Inflammatory macrophage (primary cell): ENCODE measurements around the gene PRRT1B.
A peak's percentile ranks its signal among the peaks of the same experiment; 100 is the strongest.

Source experiments
- DNase-seq, 2 donors: peaks; one replicate each; pipeline ENCODE4 v3.0.0-alpha.2; 2020 to 2022
- total RNA-seq, 18 experiments: gene quantifications; one replicate each; lab custom pipeline; 2026; ENCODE audit warnings: mixed read lengths in 6 of 18, inconsistent platforms in 2 of 18; lab: John Stamatoyannopoulos, UW

PRRT1B gene
- 0 to 0.08 (median 0) reads per million in 18 experiments for total RNA-seq

DNA sequence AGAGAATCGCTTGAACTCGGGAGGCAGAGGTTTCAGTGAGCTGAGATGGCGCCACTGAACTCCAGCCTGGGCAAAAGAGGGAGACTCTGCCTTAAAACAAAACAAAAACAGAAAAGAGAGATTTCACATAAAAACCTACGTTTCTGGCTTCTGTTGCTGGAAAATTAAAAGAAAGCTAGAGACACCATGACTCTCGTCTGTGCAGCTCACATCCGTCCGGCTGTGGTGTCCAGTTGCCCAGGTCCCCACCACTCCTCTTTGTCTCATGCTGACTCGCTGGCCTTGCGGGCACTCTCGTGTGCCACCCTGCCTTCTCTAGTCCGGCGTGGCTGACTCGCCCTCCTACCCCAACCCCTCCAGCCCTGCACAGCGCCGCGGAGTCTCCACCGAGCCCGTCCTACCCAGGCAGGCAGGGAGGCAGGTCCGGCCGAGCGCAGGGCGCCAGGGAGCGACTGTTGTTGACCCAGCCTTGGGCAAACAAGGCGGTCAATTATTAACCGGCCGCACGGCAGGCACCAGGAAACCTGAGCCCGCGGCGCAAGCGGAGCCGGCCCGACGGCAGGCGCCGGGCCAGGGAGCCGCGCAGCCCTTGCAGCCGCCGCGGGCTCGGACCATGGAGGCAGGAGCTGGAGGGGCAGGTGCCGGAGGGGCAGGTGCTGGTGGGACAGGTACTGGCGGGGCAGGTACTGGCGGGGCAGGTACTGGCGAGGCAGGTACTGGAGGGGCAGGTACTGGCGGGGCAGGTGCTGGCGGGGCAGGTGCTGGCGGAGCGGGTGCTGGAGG, at the start of gene PRRT1B:
TSS of gene PRRT1B (plus strand) at position 521 of the 783 bp plus-strand sequence. CDS start at position 614, 93 bp downstream.
- DNase-seq: no peak

DNA sequence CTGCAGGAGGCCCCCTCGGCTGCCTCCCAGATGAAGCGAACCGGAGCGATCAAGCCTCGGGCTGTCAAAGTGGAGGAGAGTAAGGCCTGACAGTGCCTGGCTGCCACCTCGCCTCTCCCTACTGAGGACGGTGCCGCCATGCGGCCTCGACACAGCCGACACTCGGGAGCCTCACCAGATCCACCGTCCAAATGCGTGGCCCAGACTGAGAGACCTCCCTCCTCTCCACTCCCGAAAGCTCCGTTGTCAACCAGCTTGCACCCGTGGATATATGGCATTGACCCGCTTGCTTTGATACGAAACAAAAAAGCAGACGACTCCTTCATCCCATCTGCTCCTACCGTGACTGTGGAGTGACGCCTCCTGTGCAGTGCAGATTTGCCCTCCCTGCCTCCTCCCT, 49.5 kb upstream of the PRRT1B start:
- DNase-seq: no peak

DNA sequence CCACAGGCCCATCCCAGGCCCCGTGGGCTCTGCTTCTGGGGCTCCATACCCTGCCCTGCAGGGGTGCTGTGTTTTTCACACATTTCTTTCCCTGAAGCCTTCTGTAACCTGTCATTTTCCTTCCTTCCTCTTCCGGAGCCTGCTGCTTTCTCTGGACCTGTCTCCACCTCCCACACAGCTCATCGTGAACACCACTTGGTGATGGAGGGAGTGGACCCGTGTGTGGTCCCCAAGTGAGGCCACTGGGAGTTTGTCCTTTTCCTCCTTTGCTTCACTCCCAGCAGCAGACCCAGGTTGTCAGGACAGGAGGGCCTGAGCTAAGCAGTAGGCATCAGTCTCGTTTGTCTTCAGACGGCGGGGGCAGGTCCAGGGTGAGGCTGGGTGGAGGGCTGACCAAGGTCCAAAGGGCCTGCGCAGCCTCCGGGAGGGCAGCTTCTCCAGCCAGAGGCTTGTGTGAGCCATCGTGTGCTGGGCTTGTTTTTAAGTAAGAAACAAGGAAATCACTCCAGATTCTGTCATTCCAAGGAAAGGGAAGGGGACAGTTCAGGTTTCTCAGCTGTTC, 48.4 kb upstream of the PRRT1B start:
- DNase-seq: no peak

DNA sequence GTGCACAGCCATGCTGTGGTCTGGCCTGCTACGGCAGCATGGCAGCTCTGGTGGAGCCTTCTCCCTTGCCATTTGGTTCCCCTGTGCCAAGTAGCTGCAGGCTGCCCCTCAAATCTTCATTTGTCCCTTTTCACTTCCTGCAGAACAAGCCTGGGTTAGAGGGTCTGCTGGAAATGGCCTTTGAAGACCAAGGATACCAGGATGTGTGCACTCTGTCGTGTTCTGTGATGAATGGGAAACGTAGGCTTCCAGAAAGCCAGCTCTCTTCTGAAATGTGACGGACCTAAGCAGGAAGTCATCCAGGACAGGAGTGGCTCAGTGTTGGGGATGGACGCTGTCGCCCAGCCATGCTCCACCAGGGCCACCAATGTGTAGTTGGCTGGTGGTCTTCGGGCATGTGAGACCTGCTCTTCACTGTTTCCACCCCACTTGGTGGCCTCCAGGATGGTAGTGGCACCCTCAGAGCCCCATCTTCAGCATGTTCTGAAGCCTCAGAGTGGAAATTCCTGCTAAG, 46.0 kb upstream of the PRRT1B start:
- no peak for DNase-seq

DNA sequence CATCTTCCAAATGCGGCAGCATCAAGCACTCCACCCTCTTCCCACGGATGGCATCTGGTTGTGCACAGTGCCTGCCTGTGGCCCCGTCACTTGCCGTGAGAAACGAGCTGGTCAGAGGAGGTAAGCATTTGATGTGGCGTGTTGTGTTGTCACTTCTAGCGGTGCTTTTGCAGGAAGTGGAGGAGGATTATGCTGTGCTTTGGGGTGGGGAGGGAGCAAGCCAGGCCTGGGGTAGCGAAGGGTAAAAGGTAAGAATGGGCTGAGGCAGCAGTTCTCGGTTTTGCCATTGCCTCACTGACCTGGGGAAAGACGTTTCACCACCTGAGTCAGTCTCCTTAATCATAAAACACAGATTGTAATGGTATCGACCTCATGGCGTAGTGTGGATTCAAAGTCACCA, 44.9 kb upstream of the PRRT1B start:
- DNase-seq: no peak

DNA sequence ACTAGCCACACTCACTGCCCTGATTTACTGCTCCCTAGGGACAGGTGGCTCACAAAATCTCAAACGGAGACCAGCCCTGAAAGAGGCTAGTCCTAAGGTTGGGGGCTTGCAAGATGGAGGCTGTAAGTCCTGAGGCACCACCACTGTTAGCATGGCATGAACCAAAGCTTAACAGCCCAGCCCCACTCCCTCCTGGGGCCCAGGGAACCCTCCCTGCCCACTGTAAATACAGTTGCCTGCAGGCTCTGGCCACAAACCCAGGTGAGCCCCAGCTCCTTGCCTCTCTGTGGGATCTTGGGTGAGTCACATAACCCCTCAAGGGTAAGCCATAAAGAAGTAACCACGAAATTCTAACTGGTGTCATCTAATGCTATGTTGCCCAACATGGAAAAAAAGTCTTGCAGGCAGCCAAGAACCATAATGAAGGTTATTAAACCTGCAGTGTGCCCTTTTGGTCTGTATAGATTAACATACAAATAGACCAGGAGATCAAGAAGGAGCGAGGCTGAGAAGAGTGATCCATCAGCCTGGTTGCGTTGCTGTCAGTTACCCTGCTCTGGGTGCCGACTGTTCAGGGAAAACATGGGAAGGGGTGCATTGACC, 44.3 kb upstream of the PRRT1B start:
- no peak for DNase-seq

DNA sequence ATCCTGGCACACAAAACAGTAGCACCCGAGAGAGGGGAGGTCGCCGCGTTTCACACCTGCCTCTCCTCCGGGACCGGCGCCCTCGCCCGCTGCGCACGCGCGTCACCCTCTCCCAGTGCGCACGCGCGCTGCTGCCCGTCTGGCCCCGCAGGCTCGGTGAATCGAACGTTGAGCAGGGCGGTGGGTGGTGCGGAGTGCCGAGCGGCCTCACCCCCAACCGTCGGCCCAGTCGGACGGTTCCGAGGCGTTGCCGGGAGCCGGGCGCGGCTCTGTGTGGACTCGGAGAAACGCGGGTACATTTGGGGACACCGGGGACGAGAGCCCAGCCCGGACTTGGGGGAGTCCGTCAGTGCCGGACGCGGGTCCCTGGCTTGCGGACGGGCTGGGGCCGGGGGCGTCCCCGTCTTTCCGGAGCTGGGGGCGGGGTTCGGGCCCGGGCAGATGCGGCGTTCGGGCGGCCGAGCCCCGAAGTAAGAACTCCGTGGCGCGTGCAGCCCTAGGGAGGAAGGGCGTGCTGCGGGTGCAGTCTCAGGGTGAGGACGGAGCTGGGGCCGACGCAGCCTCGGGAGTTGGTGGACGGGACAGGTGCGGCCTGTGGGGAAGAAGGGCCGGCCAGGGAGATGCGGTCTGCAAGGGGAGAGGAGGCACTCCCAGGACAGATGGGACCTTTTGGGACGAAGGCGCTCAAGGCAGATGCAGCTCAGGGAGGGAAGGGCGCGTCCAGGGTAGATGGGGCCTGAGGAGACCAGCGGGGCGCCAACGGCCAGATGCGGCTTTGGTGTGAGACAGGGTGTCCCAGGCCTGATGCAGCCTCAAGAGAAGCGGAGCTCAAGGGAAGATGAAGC, 42.3 kb upstream of the PRRT1B start, which contains the start of gene POMT1:
TSS of gene POMT1 (plus strand) at position 138 of the 845 bp plus-strand sequence. CDS start 1,301 bp downstream, outside the sequence.
- peak; percentile 74 to 84 for DNase-seq

DNA sequence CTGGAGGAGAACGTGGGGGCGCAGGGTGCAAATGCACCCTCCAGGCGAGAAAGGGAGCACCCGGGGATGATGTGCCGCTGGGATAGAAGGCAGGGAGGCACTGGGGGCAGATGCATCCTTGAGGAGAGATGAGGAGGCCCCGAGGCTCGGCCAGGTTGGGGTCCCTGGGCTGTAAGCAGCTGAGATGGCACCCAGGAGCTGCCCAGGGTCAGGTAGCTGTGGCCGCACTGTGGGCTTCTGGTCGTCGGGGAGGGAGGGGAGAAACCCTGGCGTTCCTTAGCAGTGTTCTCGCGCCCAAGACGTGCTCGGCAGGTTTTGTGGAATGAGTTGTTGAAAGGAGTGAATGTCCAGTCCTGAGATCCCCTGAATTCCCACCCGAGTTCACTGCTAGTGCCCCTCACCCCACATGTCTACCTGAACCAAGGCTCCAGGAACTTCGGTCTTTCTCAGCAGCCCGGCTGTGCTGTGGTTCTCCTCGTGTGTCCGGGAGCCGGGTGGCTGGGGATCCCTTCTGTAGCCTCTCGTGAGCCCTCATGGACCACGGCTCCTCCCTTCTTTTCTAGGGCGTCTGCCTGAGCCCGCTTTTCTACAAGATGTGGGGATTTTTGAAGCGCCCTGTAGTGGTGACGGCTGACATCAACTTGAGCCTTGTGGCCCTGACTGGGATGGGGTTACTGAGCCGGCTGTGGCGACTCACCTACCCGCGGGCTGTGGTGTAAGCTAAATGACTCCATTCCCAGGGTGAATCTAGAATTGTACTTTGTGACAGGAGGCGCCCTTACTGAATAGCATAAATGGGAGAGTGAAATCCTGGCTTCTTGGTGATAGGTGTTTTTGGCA, 41.5 kb upstream of the PRRT1B start:
- peak in 1 of 2 donors; percentile 15 for DNase-seq

DNA sequence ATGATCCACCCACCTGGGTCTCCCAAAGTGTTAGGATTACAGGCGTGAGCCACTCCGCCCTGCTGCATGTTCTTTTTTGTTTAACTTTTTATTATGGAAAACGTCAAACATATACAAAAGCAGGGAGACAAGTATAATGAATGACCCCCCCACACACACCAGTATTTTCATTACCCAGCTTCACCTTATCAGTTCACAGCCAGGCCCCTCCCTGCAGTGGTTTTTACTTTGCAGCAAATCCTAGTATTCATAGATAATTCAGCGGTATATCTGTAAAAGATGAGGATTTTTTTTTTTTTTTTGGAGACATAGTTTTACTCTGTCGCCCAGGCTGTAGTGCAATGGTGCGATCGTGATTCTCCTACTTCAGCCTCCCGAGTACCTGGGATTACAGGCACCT, 40.3 kb upstream of the PRRT1B start:
- DNase-seq: no peak

DNA sequence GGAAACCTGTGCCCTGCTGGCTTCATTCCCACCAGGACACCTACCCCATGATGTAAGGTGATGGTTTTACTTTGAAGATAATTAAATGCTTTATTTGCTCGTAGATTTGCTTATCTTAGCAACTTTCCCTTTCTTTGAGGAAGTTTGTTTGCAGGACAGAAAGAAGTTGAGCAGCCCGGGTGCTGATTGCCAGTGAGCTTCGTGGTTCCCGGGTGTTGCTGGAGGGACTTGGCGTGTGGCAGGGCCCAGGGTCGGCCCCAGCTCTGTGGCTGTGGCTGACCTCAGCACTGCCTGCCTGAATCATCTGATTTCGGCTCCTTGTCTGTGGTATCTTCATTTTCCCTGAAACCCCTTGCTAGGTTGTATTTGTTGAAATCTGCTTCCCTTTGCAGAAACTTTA, 33.9 kb upstream of the PRRT1B start:
- no peak for DNase-seq

DNA sequence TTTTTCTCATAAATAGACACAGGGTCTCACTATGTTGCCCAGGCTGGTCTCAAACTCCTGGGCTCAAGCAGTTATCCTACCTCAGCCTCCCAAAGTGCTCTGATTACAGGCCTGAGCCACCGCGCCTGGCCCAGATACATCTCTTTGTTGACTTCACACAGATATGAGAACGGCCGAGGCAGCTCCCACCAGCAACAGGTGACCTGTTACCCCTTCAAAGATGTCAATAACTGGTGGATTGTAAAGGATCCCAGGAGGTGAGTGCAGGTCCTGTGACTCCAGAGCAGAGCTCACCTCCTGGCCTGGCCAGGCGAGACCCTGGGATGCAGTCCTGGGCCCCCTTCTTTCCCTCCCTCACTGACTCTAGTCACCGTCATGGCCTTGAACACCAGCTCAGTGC, 33.4 kb upstream of the PRRT1B start:
- DNase-seq: no peak

DNA sequence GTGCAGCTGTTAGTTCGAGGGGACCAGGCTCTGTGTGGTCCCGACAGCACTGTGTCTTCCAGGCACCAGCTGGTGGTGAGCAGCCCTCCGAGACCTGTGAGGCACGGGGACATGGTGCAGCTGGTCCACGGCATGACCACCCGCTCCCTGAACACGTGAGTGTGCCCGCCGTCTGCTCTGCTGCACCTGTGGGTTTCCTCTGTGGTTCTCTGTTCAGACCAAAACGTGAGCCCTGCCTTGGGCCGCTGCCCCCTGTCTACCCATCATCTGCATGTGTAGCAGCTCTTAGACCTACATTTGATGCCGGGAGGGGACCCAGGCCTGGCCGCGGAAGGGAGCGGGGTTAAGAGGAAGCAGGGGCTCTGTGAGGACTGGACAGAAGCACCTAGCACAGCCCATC, 32.1 kb upstream of the PRRT1B start:
- no peak for DNase-seq

DNA sequence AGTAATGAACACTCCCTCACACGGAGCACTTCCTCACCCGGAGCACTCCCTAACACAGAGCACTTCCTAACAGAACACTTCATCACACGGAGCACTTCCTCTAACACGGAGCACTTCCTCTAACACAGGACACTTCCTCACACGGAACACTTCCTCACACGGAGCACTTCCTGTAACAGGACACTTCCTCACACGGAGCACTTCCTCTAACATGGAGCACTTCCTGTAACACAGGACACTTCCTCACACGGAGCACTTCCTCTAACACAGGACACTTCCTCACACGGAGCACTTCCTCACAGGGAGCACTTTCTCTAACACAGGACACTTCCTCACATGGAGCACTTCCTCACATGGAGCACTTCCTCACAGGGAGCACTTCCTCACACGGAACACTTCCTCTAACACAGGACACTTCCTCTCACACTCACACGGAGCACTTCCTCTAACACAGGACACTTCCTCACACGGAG, 29.7 kb upstream of the PRRT1B start:
- peak; percentile 39 to 43 for DNase-seq

DNA sequence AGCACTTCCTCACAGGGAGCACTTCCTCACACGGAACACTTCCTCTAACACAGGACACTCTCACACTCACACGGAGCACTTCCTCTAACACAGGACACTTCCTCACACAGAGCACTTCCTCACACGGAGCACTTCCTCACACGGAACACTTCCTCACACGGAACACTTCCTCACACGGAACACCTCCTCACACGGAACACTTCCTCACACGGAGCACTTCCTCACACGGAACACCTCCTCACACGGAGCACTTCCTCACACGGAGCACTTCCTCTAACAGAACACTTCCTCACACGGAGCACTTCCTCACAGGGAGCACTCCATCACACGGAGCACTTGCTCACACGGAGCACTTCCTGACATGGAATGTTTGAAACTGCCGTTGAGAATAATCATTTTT, 29.2 kb upstream of the PRRT1B start:
- peak; percentile 44 to 67 for DNase-seq

DNA sequence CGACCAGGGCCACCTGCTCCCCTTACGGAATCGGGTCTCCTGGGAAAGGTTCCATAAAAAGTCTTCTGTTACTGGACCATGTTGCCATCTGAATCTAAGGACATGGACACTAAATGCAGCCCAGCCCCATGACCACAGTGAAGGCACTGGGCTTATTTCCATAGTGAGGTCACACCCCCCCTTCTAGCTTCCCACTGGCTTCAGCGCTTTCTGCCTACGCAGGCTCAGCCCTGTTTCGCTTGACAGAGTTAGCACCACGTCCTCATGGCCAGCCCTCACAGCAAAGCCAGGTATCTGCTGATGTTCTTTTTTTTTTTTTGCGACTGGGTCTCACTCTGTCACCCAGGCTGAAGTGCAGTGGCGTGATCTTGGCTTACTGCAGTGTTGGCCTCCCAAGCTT, 28.4 kb upstream of the PRRT1B start:
- no peak for DNase-seq

DNA sequence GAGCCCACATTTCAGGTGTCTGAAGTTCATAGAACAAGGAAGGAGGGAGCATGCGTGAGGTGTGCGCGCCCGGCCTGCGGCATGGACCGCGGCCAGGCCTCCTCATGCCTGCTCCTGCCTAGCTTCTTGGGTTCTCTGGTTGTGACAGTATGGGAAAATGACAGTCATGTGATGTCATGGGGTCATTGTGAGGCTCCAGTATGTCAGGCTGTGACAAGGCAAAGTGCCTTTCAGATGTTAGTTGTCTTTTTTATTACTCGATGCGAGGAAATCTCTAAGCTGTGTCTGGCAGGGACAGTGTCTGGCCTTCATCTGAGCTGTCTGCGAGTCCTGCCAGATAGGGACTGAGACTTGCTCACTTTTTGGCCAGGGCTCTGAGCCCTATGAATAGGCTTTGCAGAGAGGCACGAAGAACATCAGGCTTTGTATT, 27.5 kb upstream of the PRRT1B start:
- no peak for DNase-seq

DNA sequence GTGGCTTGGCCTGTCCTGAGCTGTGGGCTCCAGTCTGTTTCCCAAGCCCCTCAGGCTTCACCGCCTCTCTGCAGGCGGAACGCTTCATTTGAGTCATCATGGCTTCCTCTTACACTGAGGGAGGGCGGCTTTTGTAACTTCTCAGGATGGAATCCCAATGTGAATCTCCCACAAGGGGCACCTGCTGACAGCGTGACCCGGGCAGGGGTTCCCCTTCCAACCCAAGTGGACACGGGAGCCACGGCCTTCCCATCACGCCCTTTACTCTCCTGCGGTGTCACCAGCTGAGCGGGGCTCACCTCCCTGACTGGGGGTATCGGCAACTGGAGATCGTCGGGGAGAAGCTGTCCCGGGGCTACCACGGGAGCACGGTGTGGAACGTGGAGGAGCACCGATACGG, 26.8 kb upstream of the PRRT1B start:
- no peak for DNase-seq

DNA sequence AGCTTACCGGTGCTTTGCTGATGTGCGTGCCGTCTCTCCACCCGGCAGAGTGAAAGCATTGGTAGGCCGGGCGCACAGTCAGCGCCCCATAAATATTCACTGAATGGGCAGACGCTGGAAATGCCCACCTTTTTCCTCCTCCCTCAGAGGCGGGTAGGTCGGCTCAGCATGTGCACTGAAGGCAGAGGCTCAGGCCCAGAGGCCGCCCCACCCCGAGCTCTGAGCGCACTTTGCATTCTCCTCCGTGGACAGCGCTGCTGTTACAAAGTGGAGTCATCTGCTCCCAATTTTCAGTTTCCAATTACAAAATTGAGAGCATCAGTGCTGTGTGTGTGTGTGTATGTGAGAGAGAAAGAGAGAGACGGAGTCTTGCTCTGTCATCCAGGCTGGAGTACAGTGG, 24.8 kb upstream of the PRRT1B start:
- no peak for DNase-seq

DNA sequence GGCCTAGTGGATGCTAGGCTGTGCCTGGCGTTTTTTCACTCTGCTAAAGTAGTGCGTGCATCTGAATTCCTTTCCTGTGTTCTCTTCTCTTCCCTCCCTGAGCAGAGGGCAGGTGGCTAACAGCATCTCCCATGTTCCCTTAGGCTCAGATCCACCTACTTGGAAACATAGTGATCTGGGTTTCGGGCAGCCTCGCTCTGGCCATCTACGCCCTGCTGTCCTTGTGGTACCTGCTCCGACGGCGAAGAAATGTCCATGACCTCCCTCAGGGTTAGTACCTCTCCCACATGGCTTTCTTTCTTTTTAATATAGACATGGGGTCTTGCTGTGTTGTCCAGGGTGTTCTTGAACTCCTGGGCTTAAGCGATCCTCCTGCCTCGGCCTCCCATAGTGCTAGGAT, 24.1 kb upstream of the PRRT1B start:
- DNase-seq: no peak

DNA sequence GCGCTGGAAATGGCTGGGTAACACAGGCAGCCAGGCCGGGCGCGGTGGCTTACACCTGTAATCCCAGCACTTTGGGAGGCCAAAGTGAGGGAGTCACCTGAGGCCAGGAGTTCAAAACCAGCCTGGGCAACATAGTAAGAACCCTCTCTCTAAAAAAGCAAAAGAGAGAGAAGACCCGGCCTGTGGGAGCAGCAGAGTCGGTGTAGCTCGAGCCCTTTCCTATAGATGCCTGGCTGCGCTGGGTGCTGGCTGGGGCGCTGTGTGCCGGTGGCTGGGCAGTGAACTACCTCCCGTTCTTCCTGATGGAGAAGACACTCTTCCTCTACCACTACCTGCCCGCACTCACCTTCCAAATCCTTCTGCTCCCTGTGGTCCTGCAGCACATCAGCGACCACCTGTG, 23.5 kb upstream of the PRRT1B start:
- DNase-seq: no peak

DNA sequence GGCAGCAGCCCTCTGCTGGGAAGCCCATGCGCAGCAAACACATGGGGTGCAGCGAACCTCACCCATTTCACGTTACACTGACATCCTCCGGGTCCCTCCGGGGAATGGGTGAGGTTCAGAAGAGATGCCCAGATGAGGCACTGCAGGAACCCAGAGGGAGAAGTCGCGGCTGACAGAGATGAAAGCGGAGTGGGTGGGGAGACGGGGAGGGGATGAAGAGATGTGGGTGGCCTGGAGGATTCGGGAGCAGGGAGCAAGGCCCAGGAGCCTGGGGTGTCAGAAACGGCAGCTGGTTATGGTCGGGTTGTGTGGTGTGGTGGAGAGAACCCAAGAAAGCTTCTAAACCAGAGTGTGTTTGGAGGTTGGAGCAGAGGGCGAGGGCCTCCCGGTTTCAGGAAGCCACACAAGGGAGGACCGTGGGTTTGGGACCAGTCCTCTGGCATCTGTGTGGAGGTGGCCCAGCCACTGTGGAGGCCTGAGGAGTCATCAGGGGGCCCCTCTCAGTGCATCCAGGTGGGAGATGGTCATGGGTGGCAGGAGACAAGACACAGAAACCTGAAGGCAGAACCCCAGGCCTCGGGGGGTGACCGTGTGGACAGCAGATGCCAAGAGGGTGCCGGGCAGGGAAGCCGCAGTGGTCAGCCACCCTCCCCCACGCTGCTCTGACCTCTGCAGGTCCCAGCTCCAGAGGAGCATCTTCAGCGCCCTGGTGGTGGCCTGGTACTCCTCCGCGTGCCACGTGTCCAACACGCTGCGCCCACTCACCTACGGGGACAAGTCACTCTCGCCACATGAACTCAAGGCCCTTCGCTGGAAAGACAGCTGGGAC, 22.9 kb upstream of the PRRT1B start:
- no peak for DNase-seq
